ENCODE measurements around the gene SLC25A21. TPM values are rescaled to one million over a fixed set of nuclear protein-coding genes. Genes with fewer than 3 reads are reported as not detected.
"Not testable (repeated sequence)": the region's sequence is repeated elsewhere in the genome, so short reads cannot be mapped to it uniquely, and the experiment has no call there.

The SLC25A21 gene
- total RNA-seq, 4 donors from 2014 or later = 0.82 to 11.1 TPM; not detected in 2

DNA sequence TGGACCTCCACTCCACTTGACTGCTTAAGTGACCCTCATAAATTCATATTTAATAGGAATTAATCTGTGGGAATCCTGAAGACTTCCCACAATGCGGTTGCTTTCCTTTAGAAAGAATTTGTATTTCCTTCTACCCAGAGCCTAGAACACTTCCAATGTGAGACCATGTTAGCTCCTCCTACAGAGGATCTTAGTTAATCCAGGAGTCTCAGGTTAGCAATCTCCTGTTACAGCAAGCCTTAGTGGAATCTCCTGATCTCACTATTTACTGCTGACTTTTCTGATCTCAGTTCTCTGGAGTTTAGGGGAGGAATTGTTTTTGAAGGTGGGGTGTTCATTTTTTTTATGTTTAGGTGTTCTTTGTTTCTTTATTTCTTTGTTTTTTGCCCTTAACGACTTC lies 186.0 kb downstream of the SLC25A21 start:
- H3K4me1 ChIP-seq = no peaks in the 10 kb centered on the region
- in situ Hi-C loops (cut with MboI; ENCODE audit: low pct_ligation_motif_present in 1 of 4, low pct_unique_long_range_greater_than_20kb in 1 of 4, low sequenced_read_pairs in 3 of 4) = no loop called here
- H3K36me3 ChIP-seq = no peaks in the 10 kb centered on the region
- 71 to 83% methylated on average over 2 of the region's 2 CpGs for WGBS, 2 donors (ENCODE audit: low coverage in 1 of 2)
- H3K9me3 ChIP-seq = no peaks in the 10 kb centered on the region
- H3K27ac ChIP-seq = no peak overlapping the region
- intact Hi-C loops (cut with DNase I; ENCODE audit: low total_unique reads) = no loop called here
- H3K27me3 ChIP-seq = no peaks in the 10 kb centered on the region
- no peak overlapping the region for H3K4me3 ChIP-seq
- no peak for DNase-seq
- TF ChIP-seq POLR2A (IDR thresholded peaks at IDR 0.05) (no peak), EP300 (IDR thresholded peaks at IDR 0.05; ENCODE audit: low read depth) (no peak), POLR2AphosphoS5 (IDR thresholded peaks at IDR 0.05) (no peak)
- TF ChIP-seq, protein P1, sequence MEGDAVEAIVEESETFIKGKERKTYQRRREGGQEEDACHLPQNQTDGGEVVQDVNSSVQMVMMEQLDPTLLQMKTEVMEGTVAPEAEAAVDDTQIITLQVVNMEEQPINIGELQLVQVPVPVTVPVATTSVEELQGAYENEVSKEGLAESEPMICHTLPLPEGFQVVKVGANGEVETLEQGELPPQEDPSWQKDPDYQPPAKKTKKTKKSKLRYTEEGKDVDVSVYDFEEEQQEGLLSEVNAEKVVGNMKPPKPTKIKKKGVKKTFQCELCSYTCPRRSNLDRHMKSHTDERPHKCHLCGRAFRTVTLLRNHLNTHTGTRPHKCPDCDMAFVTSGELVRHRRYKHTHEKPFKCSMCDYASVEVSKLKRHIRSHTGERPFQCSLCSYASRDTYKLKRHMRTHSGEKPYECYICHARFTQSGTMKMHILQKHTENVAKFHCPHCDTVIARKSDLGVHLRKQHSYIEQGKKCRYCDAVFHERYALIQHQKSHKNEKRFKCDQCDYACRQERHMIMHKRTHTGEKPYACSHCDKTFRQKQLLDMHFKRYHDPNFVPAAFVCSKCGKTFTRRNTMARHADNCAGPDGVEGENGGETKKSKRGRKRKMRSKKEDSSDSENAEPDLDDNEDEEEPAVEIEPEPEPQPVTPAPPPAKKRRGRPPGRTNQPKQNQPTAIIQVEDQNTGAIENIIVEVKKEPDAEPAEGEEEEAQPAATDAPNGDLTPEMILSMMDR (IDR thresholded peaks at IDR 0.05) = no peak

DNA sequence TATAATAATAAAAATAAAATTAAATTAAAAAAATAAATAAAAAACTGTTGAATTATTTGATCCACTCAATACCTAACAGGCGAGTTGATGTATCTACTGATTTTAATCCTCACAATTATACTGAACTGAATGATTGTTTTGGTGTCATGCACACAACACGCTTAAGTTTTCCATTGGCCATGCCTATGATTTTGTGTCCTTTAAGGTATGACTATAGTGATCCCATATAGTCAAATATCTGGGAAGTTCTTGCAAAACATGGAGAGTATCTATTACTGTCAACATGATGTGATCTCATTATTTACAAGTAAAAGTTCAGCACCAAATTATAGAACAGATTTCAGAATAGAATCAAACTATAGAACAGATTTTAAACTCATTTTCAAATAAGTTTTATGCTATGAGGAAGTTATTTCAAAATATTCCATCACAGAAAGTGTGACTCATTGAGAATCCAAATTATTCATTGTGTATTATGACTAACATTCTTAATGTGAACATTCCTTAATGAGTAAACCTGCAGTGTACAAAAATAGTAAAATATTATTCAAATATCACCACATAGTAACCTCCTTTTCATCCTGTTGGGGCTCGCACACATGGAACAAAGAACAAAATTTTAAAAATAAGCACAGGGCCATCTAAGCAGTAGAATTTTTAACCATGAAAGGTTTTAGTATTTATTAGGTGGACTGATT lies 190.4 kb downstream of the SLC25A21 start:
- in situ Hi-C loops (cut with MboI; ENCODE audit: low pct_ligation_motif_present in 1 of 4, low pct_unique_long_range_greater_than_20kb in 1 of 4, low sequenced_read_pairs in 3 of 4) (no loop called here), intact Hi-C loops (cut with DNase I; ENCODE audit: low total_unique reads) (no loop called here)
- no peaks in the 10 kb centered on the region for H3K36me3 ChIP-seq
- DNase-seq = no peak
- H3K9me3 ChIP-seq = no peaks in the 10 kb centered on the region
- WGBS, 2 donors (ENCODE audit: low coverage in 1 of 2) = 81 to 87% methylated on average over 3 of the region's 3 CpGs
- no peak overlapping the region for H3K4me3 ChIP-seq
- no peaks in the 10 kb centered on the region for H3K4me1 ChIP-seq
- no peaks in the 10 kb centered on the region for H3K27me3 ChIP-seq
- TF ChIP-seq EP300 (IDR thresholded peaks at IDR 0.05; ENCODE audit: low read depth) (no peak), POLR2A (IDR thresholded peaks at IDR 0.05) (no peak), POLR2AphosphoS5 (IDR thresholded peaks at IDR 0.05) (no peak)
- TF ChIP-seq, protein P1 (IDR thresholded peaks at IDR 0.05) = no peak
- H3K27ac ChIP-seq = no peak overlapping the region

DNA sequence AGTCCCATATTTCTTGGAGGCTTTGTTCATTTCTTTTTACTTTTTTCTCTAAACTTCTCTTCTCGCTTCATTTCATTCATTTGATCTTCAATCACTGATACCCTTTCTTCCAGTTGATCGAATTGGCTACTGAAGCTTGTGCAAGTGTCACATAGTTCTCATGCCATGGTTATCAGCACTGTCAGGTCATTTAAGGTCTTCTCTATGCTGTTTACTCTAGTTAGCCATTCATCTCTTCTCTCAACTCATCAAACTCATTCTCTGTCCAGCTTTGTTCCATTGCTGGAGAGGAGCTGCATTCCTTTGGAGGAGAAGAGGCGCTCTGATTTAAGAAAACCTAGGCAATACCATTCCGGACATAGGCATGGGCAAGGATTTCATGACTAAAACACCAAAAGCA lies 192.0 kb downstream of the SLC25A21 start:
- intact Hi-C loops (cut with DNase I; ENCODE audit: low total_unique reads); in situ Hi-C loops (cut with MboI; ENCODE audit: low pct_ligation_motif_present in 1 of 4, low pct_unique_long_range_greater_than_20kb in 1 of 4, low sequenced_read_pairs in 3 of 4); H3K27ac ChIP-seq; DNase-seq; H3K36me3 ChIP-seq; H3K9me3 ChIP-seq; H3K27me3 ChIP-seq; H3K4me3 ChIP-seq; H3K4me1 ChIP-seq: not testable (repeated sequence)
- WGBS, 2 donors (ENCODE audit: low coverage in 1 of 2) = 84 to 89% methylated on average over 4 of the region's 4 CpGs

DNA sequence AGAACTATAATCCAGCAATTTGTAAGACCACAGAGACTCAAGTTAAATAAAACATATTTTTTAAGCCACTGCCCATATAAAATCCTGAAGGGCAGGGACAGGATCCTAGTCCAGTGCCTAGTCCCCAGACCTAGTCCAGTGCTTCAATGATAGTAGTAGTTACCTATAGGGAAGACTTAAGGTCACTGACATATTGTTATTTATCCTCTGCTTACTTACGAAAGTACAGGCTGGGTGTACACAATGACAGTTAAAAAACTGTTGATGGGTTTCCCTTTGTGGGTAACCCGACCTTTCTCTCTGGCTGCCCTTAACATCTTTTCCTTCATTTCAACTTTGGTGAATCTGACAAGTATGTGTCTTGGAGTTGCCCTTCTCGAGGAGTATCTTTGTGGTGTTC lies 192.5 kb downstream of the SLC25A21 start:
- no peaks in the 10 kb centered on the region for H3K27me3 ChIP-seq
- no peak overlapping the region for H3K4me3 ChIP-seq
- DNase-seq = no peak
- no peaks in the 10 kb centered on the region for H3K4me1 ChIP-seq
- in situ Hi-C loops (cut with MboI; ENCODE audit: low pct_ligation_motif_present in 1 of 4, low pct_unique_long_range_greater_than_20kb in 1 of 4, low sequenced_read_pairs in 3 of 4) = no loop called here
- intact Hi-C loops (cut with DNase I; ENCODE audit: low total_unique reads) = no loop called here
- no peaks in the 10 kb centered on the region for H3K9me3 ChIP-seq
- TF ChIP-seq EP300 (IDR thresholded peaks at IDR 0.05; ENCODE audit: low read depth) (no peak), POLR2A (IDR thresholded peaks at IDR 0.05) (no peak), POLR2AphosphoS5 (IDR thresholded peaks at IDR 0.05) (no peak)
- TF ChIP-seq, protein P1 (IDR thresholded peaks at IDR 0.05) = no peak
- 67 to 69% methylated on average over 3 of the region's 3 CpGs for WGBS, 2 donors (ENCODE audit: low coverage in 1 of 2)
- no peak overlapping the region for H3K27ac ChIP-seq
- H3K36me3 ChIP-seq = no peaks in the 10 kb centered on the region

DNA sequence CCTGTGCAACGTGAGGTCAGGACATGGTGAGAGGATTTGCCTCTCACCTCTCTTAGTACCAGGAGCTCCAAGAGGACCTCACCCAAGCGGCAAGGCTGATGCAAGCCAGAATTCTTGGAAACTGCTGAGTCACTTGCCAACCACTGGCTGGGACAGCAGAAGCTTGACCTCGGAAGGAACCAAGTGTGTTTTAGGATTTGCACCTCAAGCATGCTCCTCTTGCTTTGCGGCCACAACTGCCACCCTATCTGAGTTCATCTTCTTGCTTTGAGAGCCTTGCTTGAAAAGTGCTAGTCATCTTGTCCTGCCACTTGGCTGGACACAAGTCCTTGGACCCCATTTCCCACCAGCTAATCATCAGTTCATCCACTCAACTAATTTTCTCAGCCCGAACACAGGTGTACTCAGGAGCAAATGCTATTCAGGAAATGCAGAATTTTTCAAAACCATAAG lies 195.8 kb downstream of the SLC25A21 start:
- DNase-seq = no peak
- TF ChIP-seq, protein P1 (IDR thresholded peaks at IDR 0.05) = no peak
- no peak for TF ChIP-seq POLR2AphosphoS5 (IDR thresholded peaks at IDR 0.05)
- TF ChIP-seq POLR2A (IDR thresholded peaks at IDR 0.05) = no peak
- no peak for TF ChIP-seq EP300 (IDR thresholded peaks at IDR 0.05; ENCODE audit: low read depth)
- in situ Hi-C loops (cut with MboI; ENCODE audit: low pct_ligation_motif_present in 1 of 4, low pct_unique_long_range_greater_than_20kb in 1 of 4, low sequenced_read_pairs in 3 of 4) = no loop called here
- no peak overlapping the region for H3K27ac ChIP-seq
- intact Hi-C loops (cut with DNase I; ENCODE audit: low total_unique reads) = no loop called here
- no peak overlapping the region for H3K4me3 ChIP-seq
- 58 to 74% methylated on average over 2 to 5 of the region's 5 CpGs for WGBS, 2 donors (ENCODE audit: low coverage in 1 of 2)
- H3K27me3 ChIP-seq = no peaks in the 10 kb centered on the region
- H3K36me3 ChIP-seq = no peaks in the 10 kb centered on the region
- H3K4me1 ChIP-seq = no peaks in the 10 kb centered on the region
- H3K9me3 ChIP-seq = no peaks in the 10 kb centered on the region
